WTC11 (cell line): ENCODE data around the gene PMS2. TPM values are rescaled to one million over a fixed set of nuclear protein-coding genes. Genes with fewer than 3 reads are reported as not detected.

Source experiments
- CDX4 ChIP-seq: fragments of 250-450 bp; sonication (Bioruptor Pico); IDR thresholded peaks from 2 replicates; pipeline ENCODE4 v1.9.0; 2021; ENCODE audit warnings: moderate library complexity, mild to moderate bottlenecking, inconsistent platforms, borderline replicate concordance
- E2F5 ChIP-seq: sonication (generic); formaldehyde crosslinking; IDR thresholded peaks from 2 replicates; pipeline ENCODE4 v1.8.1; 2022; ENCODE audit warnings: mild to moderate bottlenecking, moderate library complexity, missing genetic modification reagents
- FOXP4 ChIP-seq: sonication (generic); formaldehyde crosslinking; IDR thresholded peaks from 2 replicates; pipeline ENCODE4 v1.8.0; 2022; ENCODE audit warnings: mild to moderate bottlenecking, missing genetic modification reagents
- GRHL2 ChIP-seq: fragments of 250-450 bp; sonication (Bioruptor Pico); IDR thresholded peaks from 2 replicates; pipeline ENCODE4 v1.8.0; 2022; ENCODE audit warnings: mild to moderate bottlenecking, moderate library complexity; ENCODE audit not compliant: insufficient replicate concordance, severe bottlenecking
- GTF2I ChIP-seq: fragments of 250-450 bp; sonication (Bioruptor Pico); conservative IDR thresholded peaks from 2 replicates; pipeline ENCODE4 v1.4.0; 2021; ENCODE audit warnings: mild to moderate bottlenecking
- JAZF1 ChIP-seq: fragments of 250-450 bp; sonication (Bioruptor Pico); IDR thresholded peaks from 2 replicates; pipeline ENCODE4 v1.9.0; 2021; ENCODE audit warnings: moderate library complexity, mild to moderate bottlenecking, inconsistent platforms
- MLX ChIP-seq: sonication (generic); formaldehyde crosslinking; IDR thresholded peaks from 2 replicates; pipeline ENCODE4 v1.8.1; 2023; ENCODE audit warnings: mild to moderate bottlenecking, missing genetic modification reagents, moderate library complexity
- MYBL2 ChIP-seq: sonication (generic); formaldehyde crosslinking; IDR thresholded peaks from 2 replicates; pipeline ENCODE4 v1.8.1; 2023; ENCODE audit warnings: mild to moderate bottlenecking, moderate library complexity, missing genetic modification reagents
- NFATC4 ChIP-seq: fragments of 250-450 bp; sonication (Bioruptor Pico); IDR thresholded peaks from 2 replicates; pipeline ENCODE4 v1.9.0; 2021; ENCODE audit warnings: mild to moderate bottlenecking
- NFYB ChIP-seq: sonication (generic); formaldehyde crosslinking; conservative IDR thresholded peaks from 2 replicates; pipeline ENCODE4 v1.8.0; 2022; ENCODE audit warnings: low read depth, missing genetic modification reagents
- NR2C2 ChIP-seq: sonication (generic); formaldehyde crosslinking; IDR thresholded peaks from 2 replicates; pipeline ENCODE4 v1.8.0; 2022; ENCODE audit warnings: mild to moderate bottlenecking, missing genetic modification reagents
- NR3C1 ChIP-seq: sonication (generic); formaldehyde crosslinking; conservative IDR thresholded peaks from 2 replicates; pipeline ENCODE4 v1.8.1; 2023; ENCODE audit warnings: low read depth, mild to moderate bottlenecking, missing genetic modification reagents
- PRDM15 ChIP-seq: sonication (generic); formaldehyde crosslinking; IDR thresholded peaks from 2 replicates; pipeline ENCODE4 v1.8.0; 2022; ENCODE audit warnings: missing genetic modification reagents
- PRRX2 ChIP-seq: fragments of 250-450 bp; sonication (Bioruptor Pico); IDR thresholded peaks from 2 replicates; pipeline ENCODE4 v1.8.0; 2021; ENCODE audit warnings: mild to moderate bottlenecking
- RORB ChIP-seq: fragments of 250-450 bp; sonication (Bioruptor Pico); IDR thresholded peaks from 2 replicates; pipeline ENCODE4 v1.9.0; 2021; ENCODE audit warnings: mild to moderate bottlenecking
- SMAD4 ChIP-seq: sonication (generic); formaldehyde crosslinking; IDR thresholded peaks from 2 replicates; pipeline ENCODE4 v1.8.0; 2022; ENCODE audit warnings: mild to moderate bottlenecking, missing genetic modification reagents
- USF1 ChIP-seq: sonication (generic); formaldehyde crosslinking; IDR thresholded peaks from 2 replicates; pipeline ENCODE4 v1.8.0; 2022; ENCODE audit warnings: mild to moderate bottlenecking, missing genetic modification reagents
- ZBTB21 ChIP-seq: sonication (generic); formaldehyde crosslinking; IDR thresholded peaks from 2 replicates; pipeline ENCODE4 v1.8.1; 2023; ENCODE audit warnings: mild to moderate bottlenecking, missing genetic modification reagents, borderline replicate concordance
- ZNF121 ChIP-seq: sonication (generic); formaldehyde crosslinking; IDR thresholded peaks from 2 replicates; pipeline ENCODE4 v1.8.0; 2023; ENCODE audit warnings: missing genetic modification reagents
- ZNF317 ChIP-seq: sonication (generic); formaldehyde crosslinking; IDR thresholded peaks from 2 replicates; pipeline ENCODE4 v1.8.1; 2023; ENCODE audit warnings: low read depth, mild to moderate bottlenecking, moderate library complexity, missing genetic modification reagents, borderline replicate concordance
- ZNF396 ChIP-seq: fragments of 250-450 bp; sonication (Bioruptor Pico); IDR thresholded peaks from 2 replicates; pipeline ENCODE4 v1.8.0; 2021; ENCODE audit warnings: mild to moderate bottlenecking, moderate library complexity, borderline replicate concordance
- total RNA-seq: library from RNA; stranded (reverse); gene quantifications from 3 replicates; pipeline ENCODE4 v1.2.3, GENCODE V29; 2021
- TF ChIP-seq, protein P1 (sequence below): sonication (generic); formaldehyde crosslinking; IDR thresholded peaks from 2 replicates; pipeline ENCODE4 v1.8.1; 2023; ENCODE audit warnings: mild to moderate bottlenecking, missing genetic modification reagents
- TF ChIP-seq, protein P2 (sequence below): fragments of 200-600 bp; IDR thresholded peaks from 2 replicates; pipeline ENCODE4 v1.8.0; 2022; ENCODE audit warnings: antibody characterized with exemption
- TF ChIP-seq, protein P3 (sequence below): sonication (generic); formaldehyde crosslinking; IDR thresholded peaks from 2 replicates; pipeline ENCODE4 v1.8.1; 2022; ENCODE audit warnings: mild to moderate bottlenecking, missing genetic modification reagents, moderate library complexity, borderline replicate concordance

The PMS2 gene
- total RNA-seq, 1 experiment from 2014 or later, result 14.6 TPM

DNA sequence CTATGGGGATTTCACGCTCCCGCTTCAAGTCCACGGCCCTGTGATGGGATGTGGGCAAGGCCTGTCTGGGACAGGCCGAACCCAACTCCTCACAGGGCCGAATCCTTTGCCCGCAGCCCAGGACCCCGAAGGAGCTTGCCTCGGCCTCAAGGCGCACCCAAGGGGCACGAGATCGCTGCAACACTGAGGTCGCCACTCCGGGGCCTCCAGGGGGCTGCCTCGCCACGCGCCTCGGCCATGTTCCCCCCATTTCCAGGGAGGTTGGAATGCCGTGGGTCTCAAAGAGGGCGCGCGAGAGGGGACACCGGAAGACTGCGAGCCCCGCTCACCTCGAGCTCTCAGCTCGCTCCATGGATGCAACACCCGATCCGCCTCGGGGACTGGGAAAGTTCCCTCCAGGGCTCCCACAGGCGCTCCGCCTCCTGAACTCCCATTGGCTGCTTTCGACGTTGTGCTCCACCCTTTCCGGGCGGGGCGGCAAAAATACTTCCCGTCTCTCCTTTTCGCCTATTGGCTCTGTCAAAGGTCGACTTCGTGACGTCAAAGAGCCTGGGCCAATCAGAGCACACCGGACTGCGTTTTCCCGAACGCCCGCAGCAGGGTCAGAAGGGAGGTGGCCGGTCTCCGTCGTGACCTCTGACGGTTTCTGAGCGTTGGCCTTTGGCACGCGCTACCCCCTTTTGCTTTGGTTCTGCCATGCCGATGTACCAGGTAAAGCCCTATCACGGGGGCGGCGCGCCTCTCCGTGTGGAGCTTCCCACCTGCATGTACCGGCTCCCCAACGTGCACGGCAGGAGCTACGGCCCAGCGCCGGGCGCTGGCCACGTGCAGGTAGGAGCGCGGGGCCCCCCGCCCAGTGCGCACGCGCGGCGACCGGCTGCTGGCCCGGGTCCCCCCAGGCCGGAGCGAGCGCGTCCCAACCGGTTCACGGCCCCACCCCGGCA is at the start of gene PMS2, which contains the start of gene AIMP2 (continued):
- TF ChIP-seq GRHL2 (CRISPR knock-in tag) (no peak), ZNF396 (no peak), NR2C2 (CRISPR knock-in tag) (peak; percentile 59; the same call in 1 of the 2 replicates), CDX4 (CRISPR knock-in tag) (no peak), RORB (no peak), NR3C1 (no peak), USF1 (CRISPR knock-in tag) (peak; percentile 80), NFYB (CRISPR knock-in tag) (peak; percentile 93), SMAD4 (peak; percentile 19), E2F5 (CRISPR knock-in tag) (peak; percentile 66), ZNF121 (CRISPR knock-in tag) (0 out of 2 replicates have a peak, but pooled peaks have one; percentile 12), PRDM15 (CRISPR knock-in tag) (no peak; the same call in 1 of the 2 replicates), GTF2I (CRISPR knock-in tag) (no peak), ZNF317 (CRISPR knock-in tag) (0 out of 2 replicates have a peak, but pooled peaks have one; percentile 32), MLX (CRISPR knock-in tag) (0 out of 2 replicates have a peak, but pooled peaks have one; percentile 15), PRRX2 (CRISPR knock-in tag) (no peak), NFATC4 (CRISPR knock-in tag) (no peak), FOXP4 (peak; percentile 95), MYBL2 (CRISPR knock-in tag) (peak; percentile 95), ZBTB21 (CRISPR knock-in tag) (peak; percentile 92), JAZF1 (CRISPR knock-in tag) (no peak)
- TF ChIP-seq, protein P1, sequence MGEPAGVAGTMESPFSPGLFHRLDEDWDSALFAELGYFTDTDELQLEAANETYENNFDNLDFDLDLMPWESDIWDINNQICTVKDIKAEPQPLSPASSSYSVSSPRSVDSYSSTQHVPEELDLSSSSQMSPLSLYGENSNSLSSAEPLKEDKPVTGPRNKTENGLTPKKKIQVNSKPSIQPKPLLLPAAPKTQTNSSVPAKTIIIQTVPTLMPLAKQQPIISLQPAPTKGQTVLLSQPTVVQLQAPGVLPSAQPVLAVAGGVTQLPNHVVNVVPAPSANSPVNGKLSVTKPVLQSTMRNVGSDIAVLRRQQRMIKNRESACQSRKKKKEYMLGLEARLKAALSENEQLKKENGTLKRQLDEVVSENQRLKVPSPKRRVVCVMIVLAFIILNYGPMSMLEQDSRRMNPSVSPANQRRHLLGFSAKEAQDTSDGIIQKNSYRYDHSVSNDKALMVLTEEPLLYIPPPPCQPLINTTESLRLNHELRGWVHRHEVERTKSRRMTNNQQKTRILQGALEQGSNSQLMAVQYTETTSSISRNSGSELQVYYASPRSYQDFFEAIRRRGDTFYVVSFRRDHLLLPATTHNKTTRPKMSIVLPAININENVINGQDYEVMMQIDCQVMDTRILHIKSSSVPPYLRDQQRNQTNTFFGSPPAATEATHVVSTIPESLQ (CRISPR knock-in tag), result no peak
- TF ChIP-seq, protein P2, sequence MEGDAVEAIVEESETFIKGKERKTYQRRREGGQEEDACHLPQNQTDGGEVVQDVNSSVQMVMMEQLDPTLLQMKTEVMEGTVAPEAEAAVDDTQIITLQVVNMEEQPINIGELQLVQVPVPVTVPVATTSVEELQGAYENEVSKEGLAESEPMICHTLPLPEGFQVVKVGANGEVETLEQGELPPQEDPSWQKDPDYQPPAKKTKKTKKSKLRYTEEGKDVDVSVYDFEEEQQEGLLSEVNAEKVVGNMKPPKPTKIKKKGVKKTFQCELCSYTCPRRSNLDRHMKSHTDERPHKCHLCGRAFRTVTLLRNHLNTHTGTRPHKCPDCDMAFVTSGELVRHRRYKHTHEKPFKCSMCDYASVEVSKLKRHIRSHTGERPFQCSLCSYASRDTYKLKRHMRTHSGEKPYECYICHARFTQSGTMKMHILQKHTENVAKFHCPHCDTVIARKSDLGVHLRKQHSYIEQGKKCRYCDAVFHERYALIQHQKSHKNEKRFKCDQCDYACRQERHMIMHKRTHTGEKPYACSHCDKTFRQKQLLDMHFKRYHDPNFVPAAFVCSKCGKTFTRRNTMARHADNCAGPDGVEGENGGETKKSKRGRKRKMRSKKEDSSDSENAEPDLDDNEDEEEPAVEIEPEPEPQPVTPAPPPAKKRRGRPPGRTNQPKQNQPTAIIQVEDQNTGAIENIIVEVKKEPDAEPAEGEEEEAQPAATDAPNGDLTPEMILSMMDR, result no peak
- TF ChIP-seq, protein P3, sequence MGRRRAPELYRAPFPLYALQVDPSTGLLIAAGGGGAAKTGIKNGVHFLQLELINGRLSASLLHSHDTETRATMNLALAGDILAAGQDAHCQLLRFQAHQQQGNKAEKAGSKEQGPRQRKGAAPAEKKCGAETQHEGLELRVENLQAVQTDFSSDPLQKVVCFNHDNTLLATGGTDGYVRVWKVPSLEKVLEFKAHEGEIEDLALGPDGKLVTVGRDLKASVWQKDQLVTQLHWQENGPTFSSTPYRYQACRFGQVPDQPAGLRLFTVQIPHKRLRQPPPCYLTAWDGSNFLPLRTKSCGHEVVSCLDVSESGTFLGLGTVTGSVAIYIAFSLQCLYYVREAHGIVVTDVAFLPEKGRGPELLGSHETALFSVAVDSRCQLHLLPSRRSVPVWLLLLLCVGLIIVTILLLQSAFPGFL (CRISPR knock-in tag), result peak; percentile 49; the same call in 1 of the 2 replicates
